Common myeloid progenitor, CD34-positive (primary cell): ENCODE data around the gene MEIOB.
A peak's percentile ranks its signal among the peaks of the same experiment; 100 is the strongest.

Experiments
- CTCF ChIA-PET: fragments of 350-600 bp; sonication (Branson Sonifier 250); formaldehyde crosslinking; loops from one replicate; lab custom pipeline; 2021; ENCODE audit warnings: antibody characterized with exemption; lab: Charles Lee
- POLR2A ChIA-PET: fragments of 350-600 bp; sonication (Branson Sonifier 250); formaldehyde crosslinking; loops from one replicate; lab custom pipeline; 2021; ENCODE audit warnings: antibody characterized with exemption; lab: Charles Lee
- DNase-seq, 3 donors: peaks; one replicate each; pipeline versions ENCODE4 v3.0.0 to v3.0.0-alpha.2; 2013
- H3K27ac ChIP-seq, 2 experiments: 1 replicate in 1 of 2; 2 replicates in 1 of 2; pipeline ENCODE4 v1.7.0; 2013; ENCODE audit warnings: inconsistent platforms in 2 of 2, low read length in 2 of 2, mild to moderate bottlenecking in 2 of 2, low read depth in 1 of 2, moderate library complexity in 1 of 2; ENCODE audit not compliant: severe bottlenecking in 2 of 2, insufficient read depth in 1 of 2, poor library complexity in 1 of 2
- H3K27me3 ChIP-seq, 5 experiments: replicated peaks in 2 of 5; 1 replicate in 3 of 5; 2 replicates in 2 of 5; pipeline versions ENCODE4 v1.6.1 to v1.7.0; 2013; ENCODE audit warnings: low read length in 4 of 5, mild to moderate bottlenecking in 2 of 5, moderate library complexity in 2 of 5, inconsistent platforms in 1 of 5; ENCODE audit not compliant: insufficient read depth in 5 of 5, control insufficient read depth in 4 of 5
- H3K36me3 ChIP-seq, 4 experiments: 1 replicate in 2 of 4; 2 replicates in 2 of 4; pipeline versions ENCODE4 v1.6.1 to v1.7.0; 2013; ENCODE audit warnings: low read length in 3 of 4, control low read depth in 1 of 4, mild to moderate bottlenecking in 1 of 4; ENCODE audit not compliant: control insufficient read depth in 4 of 4, insufficient read depth in 4 of 4
- H3K4me1 ChIP-seq, 4 experiments: 1 replicate in 3 of 4; 2 replicates in 1 of 4; pipeline versions ENCODE4 v1.6.1 to v1.7.1; 2013; ENCODE audit warnings: low read length in 3 of 4, mild to moderate bottlenecking in 3 of 4, control low read depth in 1 of 4, inconsistent platforms in 1 of 4, moderate library complexity in 1 of 4; ENCODE audit not compliant: control insufficient read depth in 4 of 4, insufficient read depth in 4 of 4; ENCODE audit errors: control extremely low read depth in 1 of 4
- H3K4me3 ChIP-seq, 7 experiments: 1 replicate in 4 of 7; 2 replicates in 3 of 7; pipeline versions ENCODE4 v1.5.1 to v1.7.0; 2013; ENCODE audit warnings: mild to moderate bottlenecking in 7 of 7, low read length in 6 of 7, moderate library complexity in 6 of 7, inconsistent platforms in 2 of 7, low read depth in 2 of 7, control low read depth in 1 of 7; ENCODE audit not compliant: insufficient read depth in 4 of 7, control insufficient read depth in 1 of 7; ENCODE audit errors: extremely low read depth in 1 of 7
- H3K9me3 ChIP-seq, 5 experiments: 1 replicate in 4 of 5; 2 replicates in 1 of 5; pipeline versions ENCODE4 v1.6.1 to v1.7.1; 2013; ENCODE audit warnings: low read length in 4 of 5, mild to moderate bottlenecking in 2 of 5, inconsistent platforms in 1 of 5, low read depth in 1 of 5, moderate library complexity in 1 of 5; ENCODE audit not compliant: control insufficient read depth in 4 of 5, insufficient read depth in 2 of 5; ENCODE audit errors: control extremely low read depth in 1 of 5
- WGBS: methylation state at CpG from one replicate; pipeline ENCODE4 v1.1.5; 2013; ENCODE audit not compliant: insufficient coverage; 5-methylcytosine and 5-hydroxymethylcytosine counted together

Gene MEIOB

GRCh38 chr16:1816396-1817275 lies 55.3 kb downstream of the MEIOB start:
- H3K36me3 ChIP-seq = peaks cover 9 to 55% (median 34%) of the 10 kb centered on the region in 4 experiments
- peaks cover 0 to 4% (median 3%) of the 10 kb centered on the region in 4 experiments for H3K4me1 ChIP-seq
- H3K27ac ChIP-seq = no peak overlapping the region
- no peak for DNase-seq
- no peak overlapping the region for H3K4me3 ChIP-seq
- no peaks in the 10 kb centered on the region for H3K27me3 ChIP-seq
- ChIA-PET POLR2A (no interaction called here), CTCF (no interaction called here)
- H3K9me3 ChIP-seq = no peaks in the 10 kb centered on the region
- WGBS = 98% methylated on average over 33 of the region's 40 CpGs

GRCh38 chr16:1815461-1815860 lies 56.5 kb downstream of the MEIOB start:
- Histone ChIP-seq H3K9me3 (no peaks in the 10 kb centered on the region), H3K4me3 (no peak overlapping the region), H3K27me3 (no peaks in the 10 kb centered on the region), H3K27ac (no peak overlapping the region), H3K36me3 (peaks cover 9 to 50% (median 34%) of the 10 kb centered on the region in 4 experiments), H3K4me1 (peaks cover 0 to 4% (median 3%) of the 10 kb centered on the region in 4 experiments)
- CTCF ChIA-PET = interaction anchor here (1.1 to 2.8 kb wide), 2 partner anchors 32 to 40 kb away, joined by 3 to 10 read pairs; partner anchors contain the start of genes NUBP2 and SPSB3
- POLR2A ChIA-PET = no interaction called here
- no peak for DNase-seq
- WGBS = 97% methylated on average over 10 of the region's 11 CpGs

DNA sequence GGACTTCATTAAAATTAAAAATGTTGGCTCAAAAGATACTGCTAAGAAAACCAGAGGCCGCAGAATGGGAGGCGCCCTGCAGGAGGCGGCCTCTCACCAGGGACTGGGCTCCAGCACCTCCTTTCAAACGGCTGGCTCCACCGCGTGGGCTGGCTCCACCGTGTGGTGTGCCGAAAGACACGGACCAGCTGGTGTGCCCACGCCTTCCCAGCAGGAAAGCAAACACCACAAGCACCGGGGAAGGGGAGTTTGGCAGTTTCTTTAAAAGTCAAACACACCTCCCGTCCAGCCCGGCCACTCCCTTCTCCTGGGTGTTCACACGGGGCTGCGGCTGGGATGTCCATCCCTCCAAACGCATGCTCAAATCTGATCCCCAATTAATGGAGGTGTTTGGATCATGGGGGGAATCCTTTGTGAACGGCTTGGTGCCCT lies 59.2 kb downstream of the MEIOB start:
- peak; percentile 75 to 87 (median 82) for DNase-seq
- peaks cover 9 to 55% (median 35%) of the 10 kb centered on the region in 4 experiments for H3K36me3 ChIP-seq
- POLR2A ChIA-PET = interaction anchor here (1.4 kb wide), 1 partner anchor 40 kb away, joined by 4 read pairs; the partner anchor contains the start of genes EME2 and MRPS34
- no peak overlapping the region for H3K4me3 ChIP-seq
- no peaks in the 10 kb centered on the region for H3K9me3 ChIP-seq
- H3K27me3 ChIP-seq = no peaks in the 10 kb centered on the region
- H3K4me1 ChIP-seq = peaks cover 0 to 4% (median 3%) of the 10 kb centered on the region in 4 experiments
- H3K27ac ChIP-seq = no peak overlapping the region
- whole genome bisulfite sequencing = 33% methylated on average over 8 of the region's 17 CpGs
- CTCF ChIA-PET = interaction anchor here (1.0 to 3.2 kb wide), 6 partner anchors 11 to 39 kb away, joined by 3 to 10 read pairs (median 8); partner anchors contain the start of genes EME2, FAHD1, HAGH and MRPS34

DNA sequence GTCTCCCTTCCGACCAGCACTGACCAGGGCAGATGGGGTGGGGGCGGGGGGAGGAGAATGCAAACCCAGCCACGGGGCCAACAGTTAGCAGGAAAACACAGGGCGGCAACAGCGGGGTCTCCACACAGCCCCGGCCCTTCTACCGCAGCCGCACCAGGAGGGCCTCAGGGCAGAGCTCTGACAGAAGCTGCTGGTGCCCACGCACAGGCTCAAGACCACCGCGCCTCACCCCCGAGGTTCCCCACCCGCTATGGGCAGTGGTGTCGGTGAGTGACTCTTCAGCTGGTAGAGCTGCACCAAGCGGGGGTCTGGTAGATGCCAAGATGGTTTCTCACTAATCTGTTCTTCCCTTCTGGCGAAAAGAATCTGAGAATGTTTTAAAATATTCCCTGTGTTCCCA lies 61.4 kb downstream of the MEIOB start:
- Histone ChIP-seq H3K36me3 (peaks cover 4 to 48% (median 28%) of the 10 kb centered on the region in 4 experiments), H3K27me3 (no peaks in the 10 kb centered on the region), H3K4me1 (peaks cover 0 to 4% (median 3%) of the 10 kb centered on the region in 4 experiments), H3K27ac (no peak overlapping the region), H3K4me3 (no peak overlapping the region), H3K9me3 (no peaks in the 10 kb centered on the region)
- CTCF ChIA-PET = interaction anchor here (0.6 to 1.6 kb wide), 3 partner anchors 17 to 1044 kb away, joined by 3 to 5 read pairs (median 3); partner anchors contain the start of genes FAHD1 and HAGH
- WGBS = over 99% methylated on average over 13 of the region's 16 CpGs
- POLR2A ChIA-PET = no interaction called here
- DNase-seq = no peak

DNA sequence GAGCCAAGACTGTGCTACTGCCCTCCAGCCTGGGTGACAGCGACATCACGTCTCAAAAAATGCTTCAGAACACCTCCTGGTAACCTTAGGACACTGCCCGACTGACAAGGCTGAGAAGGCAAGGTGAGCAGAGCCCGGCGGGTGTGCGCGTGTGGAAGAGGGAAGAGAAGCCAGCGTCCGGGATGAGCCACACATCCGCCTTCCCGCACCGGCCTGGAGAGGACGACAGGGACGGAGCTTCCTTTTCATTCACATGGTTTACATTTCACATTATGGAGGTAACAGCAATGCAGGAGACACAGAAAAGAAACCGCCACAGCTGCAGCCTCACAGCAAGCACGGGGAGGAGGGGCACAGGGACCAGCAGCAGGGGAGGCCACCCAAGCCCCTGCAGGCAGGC lies 61.9 kb downstream of the MEIOB start:
- Histone ChIP-seq H3K36me3 (peaks cover 4 to 44% (median 25%) of the 10 kb centered on the region in 4 experiments), H3K4me3 (no peak overlapping the region), H3K27me3 (no peaks in the 10 kb centered on the region), H3K4me1 (peaks cover 0 to 4% (median 3%) of the 10 kb centered on the region in 4 experiments), H3K27ac (no peak overlapping the region), H3K9me3 (no peaks in the 10 kb centered on the region)
- ChIA-PET CTCF (interaction anchor here (0.6 to 1.6 kb wide), 3 partner anchors 17 to 1045 kb away, joined by 3 to 5 read pairs (median 3); partner anchors contain the start of genes FAHD1 and HAGH), POLR2A (no interaction called here)
- WGBS = 100% methylated on average over 8 of the region's 16 CpGs
- no peak for DNase-seq

DNA sequence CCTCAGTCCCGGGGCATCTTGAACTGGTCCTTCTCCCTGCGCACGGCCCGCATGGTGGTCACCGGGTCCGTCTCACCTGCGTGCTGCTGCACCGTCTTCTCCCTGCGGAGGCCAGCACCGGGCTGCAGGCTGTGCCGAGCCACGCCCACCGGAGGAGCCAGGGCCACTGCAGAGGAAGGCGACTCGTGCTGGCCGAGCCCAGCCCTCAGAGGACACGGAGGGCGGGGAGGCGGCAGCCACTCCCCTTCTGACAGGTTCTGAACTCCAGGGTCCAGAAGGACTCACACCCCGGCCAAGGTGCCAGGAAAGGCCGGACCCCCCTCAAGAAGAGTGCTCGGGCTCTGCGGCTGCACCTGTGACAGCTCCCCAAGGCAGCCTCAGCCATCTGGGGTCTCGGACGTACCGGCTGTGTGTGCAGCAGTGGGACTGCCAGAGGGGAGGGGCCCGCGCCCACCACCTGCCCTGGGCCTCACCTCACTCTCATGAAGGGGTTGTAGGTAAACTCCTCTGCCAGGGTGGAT lies 62.6 kb downstream of the MEIOB start:
- Histone ChIP-seq H3K4me1 (peaks cover 0 to 4% (median 3%) of the 10 kb centered on the region in 4 experiments), H3K9me3 (no peaks in the 10 kb centered on the region), H3K36me3 (peaks cover 4 to 41% (median 26%) of the 10 kb centered on the region in 4 experiments), H3K4me3 (no peak overlapping the region), H3K27me3 (no peaks in the 10 kb centered on the region), H3K27ac (no peak overlapping the region)
- WGBS = 89% methylated on average over 22 of the region's 28 CpGs
- no peak for DNase-seq
- ChIA-PET CTCF (no interaction called here), POLR2A (no interaction called here)
